K562 (cell line): Measurements from ENCODE around the gene CTSS. TPM values are rescaled to one million over a fixed set of nuclear protein-coding genes. Genes with fewer than 3 reads are reported as not detected.
A peak's percentile ranks its signal among the peaks of the same experiment; 100 is the strongest.

ENCODE experiments used
- ATAC-seq: fragments of 200-7000 bp; cut with Tn5 transposase; 3 replicates; pipeline ENCODE4 v1.9.1; 2020; ENCODE audit warnings: moderate library complexity
- BruUV-seq: library from RNA; stranded (reverse); fragments of 400-500 nt; replicated peaks from 2 replicates; lab custom pipeline; 2021; lab: Mats Ljungman, UMichigan
- CTCF ChIA-PET: fragments of 300-600 bp; formaldehyde crosslinking; extraction: SDS; loops from one replicate; lab custom pipeline; 2021; ENCODE audit warnings: low intra/inter-chr PET ratio; lab: Yijun Ruan, JAX
- POLR2A ChIA-PET: fragments of 300-600, 350-650 bp; sonication (Branson Sonifier 250); formaldehyde crosslinking; extraction: SDS; loops from one replicate; lab custom pipeline; 2021; ENCODE audit warnings: antibody characterized with exemption, inconsistent platforms; lab: Yijun Ruan, JAX
- DNase-seq, 4 experiments: peaks; one replicate each; pipeline versions ENCODE4 v3.0.0 to v3.0.0-alpha.2; 2011 to 2018; ENCODE audit warnings: low spot score in 3 of 4, mixed read lengths in 3 of 4; ENCODE audit errors: extremely low read depth in 1 of 4
- FAIRE-seq: peaks from 2 replicates; lab custom pipeline; 2011; peaks lifted over from hg19 to GRCh38; lab: Jason Lieb, UNC
- H2AFZ ChIP-seq: 2 replicates; pipeline ENCODE4 v1.6.0; 2011; ENCODE audit warnings: low read depth, low read length, control low read depth, inconsistent platforms
- H3K27ac ChIP-seq: fragments of 200-600 bp; 3 replicates; pipeline ENCODE4 v1.8.0; 2011; ENCODE audit warnings: low read depth, mild to moderate bottlenecking, control low read depth, inconsistent platforms, low read length, moderate library complexity, mixed read lengths; ENCODE audit errors: extremely low read depth
- H3K27me3 ChIP-seq, 2 experiments: fragments of 300-600 bp in 1 of 2; 2 replicates in 1 of 2; 3 replicates in 1 of 2; pipeline versions ENCODE4 v1.6.0 to v1.8.0; 2011; ENCODE audit warnings: inconsistent platforms in 2 of 2, low read length in 2 of 2, mild to moderate bottlenecking in 1 of 2, mixed read lengths in 1 of 2, moderate library complexity in 1 of 2; ENCODE audit not compliant: control insufficient read depth in 2 of 2, insufficient read depth in 2 of 2
- H3K36me3 ChIP-seq: fragments of 300-600 bp; 3 replicates; pipeline ENCODE4 v1.8.0; 2011; ENCODE audit warnings: mild to moderate bottlenecking, low read length, inconsistent platforms; ENCODE audit not compliant: control insufficient read depth, insufficient read depth
- H3K4me1 ChIP-seq, 2 experiments: fragments of 200-600 bp in 1 of 2; replicated peaks in 1 of 2; 2 replicates in 1 of 2; 3 replicates in 1 of 2; pipeline versions ENCODE4 v1.5.1 to v1.8.0; 2011; ENCODE audit warnings: inconsistent platforms in 2 of 2, low read length in 2 of 2, mild to moderate bottlenecking in 1 of 2, mixed read lengths in 1 of 2, moderate library complexity in 1 of 2; ENCODE audit not compliant: control insufficient read depth in 2 of 2, insufficient read depth in 2 of 2
- H3K4me2 ChIP-seq: 2 replicates; pipeline ENCODE4 v1.6.1; 2011; ENCODE audit warnings: low read length, control low read depth, inconsistent platforms, mixed read lengths; ENCODE audit not compliant: insufficient read depth
- H3K4me3 ChIP-seq: fragments of 200-600 bp; sonication (generic), shearing (Covaris generic); 2 replicates; pipeline ENCODE4 v1.5.1; 2016; ENCODE audit warnings: control low read depth, inconsistent platforms
- H3K79me2 ChIP-seq: fragments of 200-600 bp; 3 replicates; pipeline ENCODE4 v1.8.0; 2011; ENCODE audit warnings: low read length, inconsistent platforms; ENCODE audit not compliant: control insufficient read depth, insufficient read depth
- H3K9ac ChIP-seq, 2 experiments: 2 replicates each; pipeline versions ENCODE4 v1.6.0 to v1.6.1; 2011; ENCODE audit warnings: low read depth in 2 of 2, low read length in 2 of 2, control low read depth in 1 of 2, inconsistent platforms in 1 of 2, mild to moderate bottlenecking in 1 of 2, mixed read lengths in 1 of 2; ENCODE audit not compliant: insufficient read depth in 1 of 2
- H3K9me1 ChIP-seq: one replicate; pipeline ENCODE4 v1.6.0; 2011; ENCODE audit warnings: inconsistent platforms, mild to moderate bottlenecking, low read length, moderate library complexity; ENCODE audit not compliant: control insufficient read depth, insufficient read depth
- H3K9me3 ChIP-seq: replicated peaks from 2 replicates; pipeline ENCODE4 v1.5.1; 2011; ENCODE audit warnings: low read depth, low read length, inconsistent platforms; ENCODE audit not compliant: control insufficient read depth, insufficient read depth
- H4K20me1 ChIP-seq: replicated peaks from 2 replicates; pipeline ENCODE4 v1.6.1; 2011; ENCODE audit warnings: low read length, inconsistent platforms, mixed read lengths; ENCODE audit not compliant: control insufficient read depth, insufficient read depth
- ELF2 ChIP-seq: fragments of 250-450 bp; sonication (Bioruptor Pico); IDR thresholded peaks from 2 replicates; pipeline ENCODE4 v1.5.0; 2021; ENCODE audit warnings: mild to moderate bottlenecking
- PCBP1 ChIP-seq: fragments of 200-400 bp; formaldehyde crosslinking; IDR thresholded peaks from 2 replicates; pipeline ENCODE4 v1.6.1; 2018; ENCODE audit warnings: mild to moderate bottlenecking, low read depth, low read length; ENCODE audit not compliant: poor library complexity, severe bottlenecking
- PYGO2 ChIP-seq: fragments of 450-650 bp; IDR thresholded peaks from 2 replicates; pipeline ENCODE4 v1.6.1; 2016; ENCODE audit warnings: mild to moderate bottlenecking, missing genetic modification characterization, moderate library complexity, missing compliant biosample characterization
- SP1 ChIP-seq: sonication (generic); formaldehyde crosslinking; IDR thresholded peaks from 2 replicates; pipeline ENCODE4 v1.8.1; 2022; ENCODE audit warnings: mild to moderate bottlenecking, missing genetic modification reagents
- STAT5B ChIP-seq: fragments of 250-450 bp; sonication (Bioruptor Pico); IDR thresholded peaks from 2 replicates; pipeline ENCODE4 v1.8.0; 2021; ENCODE audit warnings: mild to moderate bottlenecking, inconsistent platforms
- ZFX ChIP-seq: sonication (generic); formaldehyde crosslinking; IDR thresholded peaks from 2 replicates; pipeline ENCODE4 v1.8.0; 2022; ENCODE audit warnings: mild to moderate bottlenecking, missing genetic modification reagents, moderate library complexity
- ZNF174 ChIP-seq: fragments of 250-450 bp; sonication (Bioruptor Pico); IDR thresholded peaks from 2 replicates; pipeline ENCODE4 v1.4.0; 2020; ENCODE audit warnings: mild to moderate bottlenecking
- ZNF444 ChIP-seq: fragments of 250-450 bp; sonication (Bioruptor Pico); IDR thresholded peaks from 2 replicates; pipeline ENCODE4 v1.4.0; 2020; ENCODE audit warnings: mild to moderate bottlenecking, moderate library complexity
- ZSCAN29 ChIP-seq: fragments of 450-650 bp; IDR thresholded peaks from 2 replicates; pipeline ENCODE4 v1.6.1; 2017
- WGBS: fragments of 100-300 bp; shearing (Covaris generic); methylation state at CpG from one replicate; pipeline ENCODE4 v1.1.6; 2016; ENCODE audit warnings: low coverage, mixed read lengths; ENCODE audit not compliant: insufficient coverage; ENCODE audit errors: missing lambda C conversion rate; 5-methylcytosine and 5-hydroxymethylcytosine counted together
- in situ Hi-C: fragments of 300-500 bp; cut with MboI; formaldehyde crosslinking; loops from 4 replicates; pipeline ENCODE4 v1.15.0; 2018; ENCODE audit warnings: inconsistent platforms, mixed read lengths
- intact Hi-C: fragments of 100-400 bp; cut with micrococcal nuclease; formaldehyde crosslinking; loops from 2 replicates; pipeline ENCODE4 v1.14.2; 2022
- polyA plus RNA-seq, 8 experiments: library from polyadenylated mRNA; depleted of rRNA in 4 of 8; stranded (reverse) in 5 of 8; unstranded in 3 of 8; fragments of >200 nt; fragmentation: Nextera tagmentation in 2 of 8; fragmentation: Illumina TruSeq in 1 of 8; extraction: Ambion mirVana in 2 of 8; extraction: Trizol in 1 of 8; gene quantifications; 2 replicates each; pipeline versions ENCODE4 v1.2.1 to v1.2.3, GENCODE V29; 2011 to 2014; ENCODE audit warnings: inconsistent platforms in 1 of 8, missing spikeins in 1 of 8
- total RNA-seq, 7 experiments: library from RNA; depleted of rRNA in 6 of 7; stranded (reverse); fragments of >200 nt in 6 of 7; fragmentation: Illumina TruSeq in 2 of 7; extraction: Trizol in 2 of 7; gene quantifications; 2 replicates each; pipeline versions ENCODE4 v1.2.1 to v1.2.3, GENCODE V29; 2011 to 2021; ENCODE audit warnings: low replicate concordance in 1 of 7
- TF ChIP-seq, protein P1 (sequence below): fragments of 250-450 bp; sonication (Bioruptor Pico); IDR thresholded peaks from 2 replicates; pipeline ENCODE4 v1.8.0; 2022; ENCODE audit warnings: moderate library complexity, mild to moderate bottlenecking, inconsistent platforms
- TF ChIP-seq, protein P2 (sequence below): fragments of 450-650 bp; formaldehyde crosslinking; IDR thresholded peaks from 2 replicates; pipeline ENCODE4 v1.4.0; 2022; ENCODE audit warnings: missing genetic modification characterization
- TF ChIP-seq, protein P3 (sequence below): fragments of 200-800 bp; sonication (Bioruptor generic); IDR thresholded peaks from 2 replicates; pipeline ENCODE4 v1.6.1; 2017; ENCODE audit warnings: missing genetic modification characterization, missing compliant biosample characterization

The CTSS gene
- total and polyA plus RNA-seq, 9 of the 15 experiments (the other 6 are each of a cell fraction or from before 2014, with no cell fraction given), result 8.6 to 24.9 (median 10.3) TPM

DNA sequence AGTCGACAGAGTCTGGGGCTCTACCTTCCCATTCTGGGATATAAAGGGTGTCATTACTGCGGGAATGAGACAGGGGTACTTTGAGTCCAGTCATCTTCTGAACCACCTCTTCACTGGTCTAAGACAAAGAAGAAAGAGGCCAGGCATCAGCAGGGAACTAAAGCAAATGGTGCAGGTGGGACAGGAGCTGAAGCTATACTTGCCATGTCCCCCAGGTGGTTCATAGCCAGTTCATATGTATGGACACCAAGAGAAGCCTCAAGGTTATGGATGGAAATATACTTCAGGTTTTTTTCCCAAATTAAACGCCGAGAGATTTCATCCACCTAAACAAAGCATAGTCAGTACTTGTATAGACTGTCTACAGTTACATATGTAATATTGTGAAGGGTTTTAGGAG is 40.3 kb upstream of the CTSS start:
- Histone ChIP-seq H3K4me2 (no peak overlapping the region), H3K27ac (no peak overlapping the region), H3K79me2 (no peaks in the 10 kb centered on the region), H3K4me3 (no peak overlapping the region), H4K20me1 (no peaks in the 10 kb centered on the region), H3K4me1 (peaks cover 0 to 10% of the 10 kb centered on the region in 2 experiments; a peak in 1 of 5 replicates), H3K9me3 (no peaks in the 10 kb centered on the region), H3K9ac (no peak overlapping the region), H3K36me3 (peaks cover 4% of the 10 kb centered on the region; the same call in 2 of the 3 replicates), H2AFZ (no peak overlapping the region), H3K27me3 (no peaks in the 10 kb centered on the region), H3K9me1 (no peaks in the 10 kb centered on the region)
- WGBS, result 41% methylated on average over 4 of the region's 4 CpGs
- BruUV-seq, result no TSS peak
- in situ Hi-C loops (no loop called here), intact Hi-C loops (no loop called here)
- ATAC-seq (peak; percentile 55), DNase-seq (no peak), FAIRE-seq (peak; percentile 51)
- CTCF ChIA-PET, result no interaction called here
- TF ChIP-seq STAT5B (CRISPR knock-in tag) (no peak), ZNF174 (CRISPR knock-in tag) (no peak), ZSCAN29 (no peak), ELF2 (CRISPR knock-in tag) (no peak), SP1 (no peak), PCBP1 (no peak), ZNF444 (CRISPR knock-in tag) (no peak), ZFX (CRISPR knock-in tag) (no peak), PYGO2 (tag) (no peak)
- TF ChIP-seq, protein P1, sequence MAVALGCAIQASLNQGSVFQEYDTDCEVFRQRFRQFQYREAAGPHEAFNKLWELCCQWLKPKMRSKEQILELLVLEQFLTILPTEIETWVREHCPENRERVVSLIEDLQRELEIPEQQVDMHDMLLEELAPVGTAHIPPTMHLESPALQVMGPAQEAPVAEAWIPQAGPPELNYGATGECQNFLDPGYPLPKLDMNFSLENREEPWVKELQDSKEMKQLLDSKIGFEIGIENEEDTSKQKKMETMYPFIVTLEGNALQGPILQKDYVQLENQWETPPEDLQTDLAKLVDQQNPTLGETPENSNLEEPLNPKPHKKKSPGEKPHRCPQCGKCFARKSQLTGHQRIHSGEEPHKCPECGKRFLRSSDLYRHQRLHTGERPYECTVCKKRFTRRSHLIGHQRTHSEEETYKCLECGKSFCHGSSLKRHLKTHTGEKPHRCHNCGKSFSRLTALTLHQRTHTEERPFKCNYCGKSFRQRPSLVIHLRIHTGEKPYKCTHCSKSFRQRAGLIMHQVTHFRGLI (CRISPR knock-in tag), result no peak
- TF ChIP-seq, protein P2, sequence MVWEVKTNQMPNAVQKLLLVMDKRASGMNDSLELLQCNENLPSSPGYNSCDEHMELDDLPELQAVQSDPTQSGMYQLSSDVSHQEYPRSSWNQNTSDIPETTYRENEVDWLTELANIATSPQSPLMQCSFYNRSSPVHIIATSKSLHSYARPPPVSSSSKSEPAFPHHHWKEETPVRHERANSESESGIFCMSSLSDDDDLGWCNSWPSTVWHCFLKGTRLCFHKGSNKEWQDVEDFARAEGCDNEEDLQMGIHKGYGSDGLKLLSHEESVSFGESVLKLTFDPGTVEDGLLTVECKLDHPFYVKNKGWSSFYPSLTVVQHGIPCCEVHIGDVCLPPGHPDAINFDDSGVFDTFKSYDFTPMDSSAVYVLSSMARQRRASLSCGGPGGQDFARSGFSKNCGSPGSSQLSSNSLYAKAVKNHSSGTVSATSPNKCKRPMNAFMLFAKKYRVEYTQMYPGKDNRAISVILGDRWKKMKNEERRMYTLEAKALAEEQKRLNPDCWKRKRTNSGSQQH (CRISPR knock-in tag), result no peak
- TF ChIP-seq, protein P3, sequence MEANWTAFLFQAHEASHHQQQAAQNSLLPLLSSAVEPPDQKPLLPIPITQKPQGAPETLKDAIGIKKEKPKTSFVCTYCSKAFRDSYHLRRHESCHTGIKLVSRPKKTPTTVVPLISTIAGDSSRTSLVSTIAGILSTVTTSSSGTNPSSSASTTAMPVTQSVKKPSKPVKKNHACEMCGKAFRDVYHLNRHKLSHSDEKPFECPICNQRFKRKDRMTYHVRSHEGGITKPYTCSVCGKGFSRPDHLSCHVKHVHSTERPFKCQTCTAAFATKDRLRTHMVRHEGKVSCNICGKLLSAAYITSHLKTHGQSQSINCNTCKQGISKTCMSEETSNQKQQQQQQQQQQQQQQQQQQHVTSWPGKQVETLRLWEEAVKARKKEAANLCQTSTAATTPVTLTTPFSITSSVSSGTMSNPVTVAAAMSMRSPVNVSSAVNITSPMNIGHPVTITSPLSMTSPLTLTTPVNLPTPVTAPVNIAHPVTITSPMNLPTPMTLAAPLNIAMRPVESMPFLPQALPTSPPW, result no peak
- POLR2A ChIA-PET, result interaction anchor here (0.6 kb wide), 1 partner anchor 124 kb away, joined by 3 read pairs; no protein-coding TSS in a partner anchor
